Neural progenitor cell (in vitro differentiated cells): ENCODE results near the gene ZNF423.

Source experiments
- EZH2phosphoT487 ChIP-seq: fragments of 200-600 bp; sonication (generic); IDR thresholded peaks from 2 replicates; pipeline ENCODE4 v1.6.1; 2017; ENCODE audit warnings: antibody characterized with exemption
- TF ChIP-seq, protein P1 (sequence below): fragments of 200-600 bp; sonication (generic); IDR thresholded peaks from 2 replicates; pipeline ENCODE4 v1.5.1; 2017; ENCODE audit warnings: antibody characterized with exemption, mild to moderate bottlenecking

DNA sequence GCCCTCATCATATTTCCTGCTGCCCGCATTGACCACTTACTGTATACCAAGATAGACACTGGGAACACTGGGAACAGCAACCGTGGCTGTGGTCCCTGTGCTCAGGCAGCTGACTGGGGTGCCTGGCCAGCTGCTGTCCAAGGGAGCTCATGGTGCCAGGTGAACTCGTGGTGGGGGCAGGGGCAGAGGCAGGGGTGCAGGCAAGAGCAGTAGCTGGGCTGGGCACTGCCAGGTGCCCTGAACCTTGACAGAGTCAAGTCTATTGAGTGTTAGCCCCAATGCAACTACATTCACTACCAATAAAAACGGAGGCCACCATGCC is 279.8 kb downstream of the ZNF423 start:
- TF ChIP-seq, protein P1, sequence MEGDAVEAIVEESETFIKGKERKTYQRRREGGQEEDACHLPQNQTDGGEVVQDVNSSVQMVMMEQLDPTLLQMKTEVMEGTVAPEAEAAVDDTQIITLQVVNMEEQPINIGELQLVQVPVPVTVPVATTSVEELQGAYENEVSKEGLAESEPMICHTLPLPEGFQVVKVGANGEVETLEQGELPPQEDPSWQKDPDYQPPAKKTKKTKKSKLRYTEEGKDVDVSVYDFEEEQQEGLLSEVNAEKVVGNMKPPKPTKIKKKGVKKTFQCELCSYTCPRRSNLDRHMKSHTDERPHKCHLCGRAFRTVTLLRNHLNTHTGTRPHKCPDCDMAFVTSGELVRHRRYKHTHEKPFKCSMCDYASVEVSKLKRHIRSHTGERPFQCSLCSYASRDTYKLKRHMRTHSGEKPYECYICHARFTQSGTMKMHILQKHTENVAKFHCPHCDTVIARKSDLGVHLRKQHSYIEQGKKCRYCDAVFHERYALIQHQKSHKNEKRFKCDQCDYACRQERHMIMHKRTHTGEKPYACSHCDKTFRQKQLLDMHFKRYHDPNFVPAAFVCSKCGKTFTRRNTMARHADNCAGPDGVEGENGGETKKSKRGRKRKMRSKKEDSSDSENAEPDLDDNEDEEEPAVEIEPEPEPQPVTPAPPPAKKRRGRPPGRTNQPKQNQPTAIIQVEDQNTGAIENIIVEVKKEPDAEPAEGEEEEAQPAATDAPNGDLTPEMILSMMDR, result no peak
- TF ChIP-seq EZH2phosphoT487, result no peak
